GM12801 (cell line): Measurements from ENCODE around the gene IFIT5.

ENCODE experiments used
- CTCF ChIP-seq: IDR thresholded peaks from one replicate; pipeline ENCODE4 v1.5.1; 2011; ENCODE audit warnings: control low read depth; ENCODE audit not compliant: insufficient read length; ENCODE audit errors: extremely low read depth

Gene IFIT5

DNA sequence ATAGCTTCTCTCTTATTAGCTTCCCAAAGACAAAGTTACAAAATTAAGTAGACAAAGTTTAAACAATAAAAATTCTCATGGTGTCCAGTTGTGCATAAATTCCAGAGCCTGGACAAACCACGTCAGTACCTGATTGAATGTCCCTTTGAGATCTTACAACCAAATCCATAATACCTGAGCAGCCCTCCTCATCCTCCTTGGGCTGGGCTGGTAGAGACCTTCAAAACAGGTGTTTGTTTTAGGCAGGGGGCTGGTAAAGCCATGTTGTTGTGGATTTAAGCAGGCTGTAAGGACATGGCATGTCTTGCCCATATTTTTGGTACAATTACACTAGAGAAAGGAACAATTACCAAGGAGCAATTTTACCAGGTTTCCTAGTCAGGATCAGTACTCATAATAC is 2.1 kb downstream of the IFIT5 start:
- TF ChIP-seq CTCF, result no peak

DNA sequence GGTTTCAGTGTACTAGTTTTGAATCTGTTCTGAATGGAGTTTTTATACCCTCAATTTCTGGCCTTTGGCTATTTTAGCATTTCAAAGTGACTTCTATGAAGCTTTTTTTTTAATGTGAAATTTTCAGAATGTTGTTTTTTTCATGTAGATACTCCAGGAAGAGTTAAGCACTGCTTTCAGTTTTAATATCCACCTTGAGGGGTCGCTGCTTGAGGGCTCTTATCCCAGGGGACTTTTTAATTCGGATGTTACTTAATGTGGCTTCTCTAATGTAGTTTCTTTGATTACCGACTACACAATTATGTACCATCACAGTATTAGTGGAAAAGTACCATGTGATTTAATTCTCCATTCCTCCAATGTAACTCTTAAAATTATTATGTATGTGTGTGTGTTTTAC is 5.2 kb downstream of the IFIT5 start:
- no peak for TF ChIP-seq CTCF

DNA sequence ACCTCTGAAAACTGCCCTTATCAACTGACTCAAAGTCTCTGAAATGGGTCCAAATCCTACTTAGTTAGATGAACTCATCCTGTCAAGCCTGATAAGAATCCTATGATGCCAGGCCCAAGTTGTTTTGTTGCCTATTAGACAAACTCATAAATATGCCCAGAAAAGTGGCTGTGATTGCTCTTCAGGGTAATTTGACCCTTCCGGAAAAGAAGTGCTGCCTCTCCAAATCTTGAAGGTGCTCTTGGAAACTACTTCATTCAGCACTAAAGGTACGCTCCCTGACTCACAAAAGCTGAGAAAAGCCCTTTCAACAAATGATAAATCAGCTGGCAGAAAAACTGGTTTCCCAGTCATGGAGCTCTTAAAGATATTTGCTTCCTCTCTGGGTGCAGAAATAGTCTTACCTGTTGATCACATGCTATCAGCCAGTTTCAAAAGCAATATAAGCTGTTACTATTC is 6.7 kb downstream of the IFIT5 start:
- no peak for TF ChIP-seq CTCF

DNA sequence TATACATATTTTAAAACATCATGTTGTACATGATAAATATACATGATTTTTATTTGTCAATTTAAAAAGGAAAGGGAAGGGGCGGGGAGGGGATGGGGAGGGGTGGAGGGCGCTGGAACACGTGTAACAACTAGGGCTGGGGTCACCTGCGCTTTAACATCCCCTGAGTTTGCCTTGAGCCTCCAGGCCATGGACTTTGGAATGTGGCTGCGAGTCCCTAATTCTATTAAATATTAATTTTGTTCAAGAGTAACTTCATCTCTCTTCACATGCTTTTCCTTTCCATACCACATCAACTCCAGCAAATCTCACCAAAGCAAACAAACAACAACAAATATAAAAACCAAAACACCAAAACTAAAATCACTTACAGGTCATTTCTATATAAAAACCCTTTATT is 10.6 kb downstream of the IFIT5 start:
- no peak for TF ChIP-seq CTCF

DNA sequence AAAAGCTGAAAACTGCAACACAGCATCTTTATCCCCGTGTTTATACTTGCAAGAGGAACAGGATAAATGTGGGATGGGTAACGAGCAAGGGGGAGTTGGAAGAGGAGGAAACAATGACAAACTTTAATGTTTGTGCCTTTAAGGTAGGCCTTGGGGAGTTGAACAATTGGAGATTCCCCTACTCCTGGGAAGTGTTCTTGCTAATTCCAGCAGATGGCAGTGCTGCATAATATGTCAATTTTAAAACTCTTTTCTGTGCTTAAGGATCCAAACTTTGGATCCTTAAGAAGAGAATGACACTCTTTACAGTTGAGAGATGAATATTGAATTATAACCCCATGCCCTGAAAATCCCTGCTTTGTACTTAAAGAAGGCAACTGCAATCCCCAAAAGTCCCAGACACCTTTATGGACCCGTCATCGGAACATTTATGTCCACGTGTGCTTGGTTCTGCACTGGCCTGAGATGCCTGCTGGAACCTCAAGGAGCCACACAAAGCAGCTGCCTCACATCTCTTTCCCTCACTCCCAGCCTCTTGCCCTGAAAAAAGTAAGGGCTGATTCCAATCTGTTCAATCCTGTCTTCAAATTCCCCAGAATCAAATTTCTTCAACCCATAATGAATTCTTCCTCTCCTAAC is 12.0 kb downstream of the IFIT5 start:
- no peak for TF ChIP-seq CTCF

DNA sequence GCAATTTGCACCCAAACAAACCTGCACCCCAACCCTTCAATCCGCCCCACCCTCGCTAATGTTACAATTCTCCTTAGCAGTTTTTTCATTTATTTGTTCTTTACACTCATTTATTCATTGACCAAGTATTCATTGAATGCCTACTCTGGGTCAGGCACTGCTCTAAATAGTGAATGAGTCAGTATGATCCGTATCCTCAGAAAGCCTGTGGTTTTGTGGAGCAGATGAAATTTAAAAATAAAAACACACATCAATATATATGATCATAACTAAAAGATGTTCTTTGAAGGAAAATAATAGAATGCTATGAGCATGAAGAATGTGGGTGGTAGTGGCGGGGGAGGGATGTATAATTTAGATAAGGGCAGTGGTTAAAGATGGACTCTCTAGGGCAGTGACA is 13.3 kb downstream of the IFIT5 start:
- TF ChIP-seq CTCF, result no peak

DNA sequence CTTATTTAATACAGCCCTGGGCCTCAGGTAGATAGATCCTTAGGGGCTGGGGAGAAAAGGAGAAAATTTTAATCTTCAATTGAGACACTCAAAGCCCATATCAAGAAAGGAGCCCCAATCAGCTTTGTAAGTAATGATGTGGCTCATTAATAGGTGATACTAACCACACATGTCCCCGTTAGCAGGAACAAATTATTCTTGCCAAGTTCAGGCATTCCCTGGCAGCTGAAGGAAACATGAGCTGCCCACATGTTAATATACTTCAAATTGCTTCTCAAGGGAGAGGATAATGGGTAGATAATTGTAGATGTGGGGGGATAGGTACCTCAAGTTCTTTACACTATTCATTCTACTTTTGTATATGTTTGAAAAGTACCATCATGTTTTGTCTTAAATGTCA is 14.5 kb downstream of the IFIT5 start:
- no peak for TF ChIP-seq CTCF

GRCh38 chr10:89431977-89432376 is 17.6 kb downstream of the IFIT5 start:
- no peak for TF ChIP-seq CTCF
